ENCODE measurements around the gene STARD13.

- TF ChIP-seq, protein P1, sequence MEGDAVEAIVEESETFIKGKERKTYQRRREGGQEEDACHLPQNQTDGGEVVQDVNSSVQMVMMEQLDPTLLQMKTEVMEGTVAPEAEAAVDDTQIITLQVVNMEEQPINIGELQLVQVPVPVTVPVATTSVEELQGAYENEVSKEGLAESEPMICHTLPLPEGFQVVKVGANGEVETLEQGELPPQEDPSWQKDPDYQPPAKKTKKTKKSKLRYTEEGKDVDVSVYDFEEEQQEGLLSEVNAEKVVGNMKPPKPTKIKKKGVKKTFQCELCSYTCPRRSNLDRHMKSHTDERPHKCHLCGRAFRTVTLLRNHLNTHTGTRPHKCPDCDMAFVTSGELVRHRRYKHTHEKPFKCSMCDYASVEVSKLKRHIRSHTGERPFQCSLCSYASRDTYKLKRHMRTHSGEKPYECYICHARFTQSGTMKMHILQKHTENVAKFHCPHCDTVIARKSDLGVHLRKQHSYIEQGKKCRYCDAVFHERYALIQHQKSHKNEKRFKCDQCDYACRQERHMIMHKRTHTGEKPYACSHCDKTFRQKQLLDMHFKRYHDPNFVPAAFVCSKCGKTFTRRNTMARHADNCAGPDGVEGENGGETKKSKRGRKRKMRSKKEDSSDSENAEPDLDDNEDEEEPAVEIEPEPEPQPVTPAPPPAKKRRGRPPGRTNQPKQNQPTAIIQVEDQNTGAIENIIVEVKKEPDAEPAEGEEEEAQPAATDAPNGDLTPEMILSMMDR (IDR thresholded peaks at IDR 0.05) = no peak
- no peak for TF ChIP-seq POLR2A (IDR thresholded peaks at IDR 0.05)
These were observed 197.8 kb downstream of the STARD13 start for GRCh38 chr13:33087790-33088189.

Measured in right lobe of liver (tissue), 4 donors.